HepG2 (cell line): ENCODE measurements around the gene FAM174C. TPM values are rescaled to one million over a fixed set of nuclear protein-coding genes. Genes with fewer than 3 reads are reported as not detected.
A peak's percentile ranks its signal among the peaks of the same experiment; 100 is the strongest.

Experiments used
- ATAC-seq: fragments of 200-7000 bp; cut with Tn5 transposase; 3 replicates; pipeline ENCODE4 v1.9.1; 2020; ENCODE audit warnings: mild to moderate bottlenecking, moderate library complexity
- BruUV-seq: library from RNA; stranded (reverse); fragments of 400-500 nt; replicated peaks from 2 replicates; lab custom pipeline; 2021; lab: Mats Ljungman, UMichigan
- CTCF ChIA-PET: fragments of 300-600 bp; formaldehyde crosslinking; extraction: SDS; loops from one replicate; lab custom pipeline; 2021; ENCODE audit warnings: low total read pairs, inconsistent platforms, low intra/inter-chr PET ratio; lab: Yijun Ruan, JAX
- POLR2A ChIA-PET: fragments of 350-600 bp; sonication (Branson Sonifier 250); formaldehyde crosslinking; loops from one replicate; lab custom pipeline; 2020; ENCODE audit warnings: antibody characterized with exemption, inconsistent platforms; lab: Yijun Ruan, JAX
- DNase-seq: peaks from one replicate; pipeline ENCODE4 v3.0.0-alpha.2; 2015; ENCODE audit warnings: low spot score
- FAIRE-seq: peaks from 3 replicates; lab custom pipeline; 2011; peaks lifted over from hg19 to GRCh38; lab: Jason Lieb, UNC
- H2AFZ ChIP-seq: one replicate; pipeline ENCODE4 v1.6.1; 2011; ENCODE audit warnings: low read length, inconsistent platforms
- H3K27ac ChIP-seq: fragments of 300-600 bp; 3 replicates; pipeline ENCODE4 v1.8.0; 2011; ENCODE audit warnings: mixed run types, mild to moderate bottlenecking, mixed read lengths, low read length, inconsistent platforms; ENCODE audit not compliant: insufficient read depth; ENCODE audit errors: extremely low read length
- H3K27me3 ChIP-seq, 2 experiments: fragments of 200-600 bp in 1 of 2; 2 replicates in 1 of 2; 3 replicates in 1 of 2; pipeline versions ENCODE4 v1.6.0 to v1.8.0; 2011; ENCODE audit warnings: low read length in 2 of 2, mild to moderate bottlenecking in 2 of 2, moderate library complexity in 2 of 2, inconsistent platforms in 1 of 2; ENCODE audit not compliant: insufficient read depth in 2 of 2, control insufficient read depth in 1 of 2
- H3K36me3 ChIP-seq, 2 experiments: fragments of 200-600 bp in 1 of 2; replicated peaks in 1 of 2; 2 replicates in 1 of 2; 3 replicates in 1 of 2; pipeline versions ENCODE4 v1.5.1 to v1.8.0; 2011; ENCODE audit warnings: low read length in 2 of 2, inconsistent platforms in 1 of 2; ENCODE audit not compliant: insufficient read depth in 2 of 2, control insufficient read depth in 1 of 2
- H3K4me1 ChIP-seq: 2 replicates; pipeline ENCODE4 v1.5.1; 2012; ENCODE audit warnings: low read length, inconsistent platforms; ENCODE audit not compliant: insufficient read depth
- H3K4me2 ChIP-seq: 2 replicates; pipeline ENCODE4 v1.6.0; 2011; ENCODE audit warnings: low read depth, low read length, inconsistent platforms
- H3K4me3 ChIP-seq, 3 experiments: fragments of 200-600 bp in 1 of 3; sonication (generic), shearing (Covaris generic) in 1 of 3; replicated peaks in 1 of 3; 2 replicates each; pipeline ENCODE4 v1.5.1; 2011 to 2016; ENCODE audit warnings: low read length in 3 of 3, inconsistent platforms in 2 of 3, low read depth in 2 of 3, mild to moderate bottlenecking in 2 of 3, control low read depth in 1 of 3, mixed read lengths in 1 of 3; ENCODE audit not compliant: insufficient read depth in 1 of 3
- H3K79me2 ChIP-seq: one replicate; pipeline ENCODE4 v1.6.1; 2011; ENCODE audit warnings: low read length, inconsistent platforms; ENCODE audit not compliant: insufficient read depth
- H3K9ac ChIP-seq: 2 replicates; pipeline ENCODE4 v1.6.0; 2011; ENCODE audit warnings: mild to moderate bottlenecking, low read depth, low read length, inconsistent platforms; ENCODE audit not compliant: insufficient read depth
- H3K9me3 ChIP-seq: 2 replicates; pipeline ENCODE4 v1.5.1; 2012; ENCODE audit warnings: mild to moderate bottlenecking, low read length
- H4K20me1 ChIP-seq: 2 replicates; pipeline ENCODE4 v1.6.0; 2011; ENCODE audit warnings: inconsistent platforms, mild to moderate bottlenecking, low read length, moderate library complexity; ENCODE audit not compliant: insufficient read depth
- ETV6 ChIP-seq: sonication (generic); formaldehyde crosslinking; conservative IDR thresholded peaks from 2 replicates; pipeline ENCODE4 v1.4.0; 2020; ENCODE audit warnings: missing genetic modification reagents
- HNF4A ChIP-seq: sonication (generic); formaldehyde crosslinking; IDR thresholded peaks from 2 replicates; pipeline ENCODE4 v1.4.0; 2020; ENCODE audit warnings: missing genetic modification reagents
- HOXA3 ChIP-seq: sonication (generic); formaldehyde crosslinking; IDR thresholded peaks from 2 replicates; pipeline ENCODE4 v1.5.0; 2020; ENCODE audit warnings: missing genetic modification reagents
- MAZ ChIP-seq, 2 experiments: sonication (generic) in 1 of 2; formaldehyde crosslinking in 1 of 2; IDR thresholded peaks; 2 replicates each; pipeline versions ENCODE4 v1.5.0 to v1.6.1; 2012 to 2020; ENCODE audit warnings: low read depth in 2 of 2, mild to moderate bottlenecking in 2 of 2, borderline replicate concordance in 1 of 2, improper control_type of control experiment in 1 of 2, low read length in 1 of 2, missing genetic modification reagents in 1 of 2, moderate library complexity in 1 of 2
- MTF2 ChIP-seq: sonication (generic); formaldehyde crosslinking; IDR thresholded peaks from 2 replicates; pipeline ENCODE4 v1.5.0; 2020; ENCODE audit warnings: missing genetic modification reagents, borderline replicate concordance
- NFKBIZ ChIP-seq: IDR thresholded peaks from 2 replicates; pipeline ENCODE4 v1.6.1; 2018; ENCODE audit warnings: missing genetic modification reagents, missing compliant biosample characterization
- SOX6 ChIP-seq, 2 experiments: fragments of 450-650 bp in 1 of 2; sonication (generic) in 1 of 2; formaldehyde crosslinking in 1 of 2; IDR thresholded peaks; 2 replicates each; pipeline versions ENCODE4 v1.4.0 to v1.6.1; 2017 to 2020; ENCODE audit warnings: antibody characterized with exemption in 1 of 2, mild to moderate bottlenecking in 1 of 2, missing genetic modification reagents in 1 of 2
- ZNF235 ChIP-seq: sonication (generic); formaldehyde crosslinking; IDR thresholded peaks from 2 replicates; pipeline ENCODE4 v1.8.1; 2023; ENCODE audit warnings: mild to moderate bottlenecking, missing genetic modification reagents, borderline replicate concordance
- ZNF276 ChIP-seq: sonication (generic); formaldehyde crosslinking; IDR thresholded peaks from 2 replicates; pipeline ENCODE4 v1.4.0; 2020; ENCODE audit warnings: mild to moderate bottlenecking, low read depth, missing genetic modification reagents
- ZNF501 ChIP-seq: sonication (generic); formaldehyde crosslinking; IDR thresholded peaks from 2 replicates; pipeline ENCODE4 v1.5.1; 2020; ENCODE audit warnings: mild to moderate bottlenecking, moderate library complexity, missing genetic modification reagents
- ZNF574 ChIP-seq: sonication (generic); formaldehyde crosslinking; IDR thresholded peaks from 2 replicates; pipeline ENCODE4 v1.4.0; 2020; ENCODE audit warnings: missing genetic modification reagents
- ZNF766 ChIP-seq: sonication (generic); formaldehyde crosslinking; IDR thresholded peaks from 2 replicates; pipeline ENCODE4 v1.5.0; 2020; ENCODE audit warnings: missing genetic modification reagents, borderline replicate concordance
- ZSCAN25 ChIP-seq: sonication (generic); formaldehyde crosslinking; IDR thresholded peaks from 2 replicates; pipeline ENCODE4 v1.8.0; 2022; ENCODE audit warnings: mild to moderate bottlenecking, missing genetic modification reagents
- WGBS: methylation state at CpG from one replicate; pipeline ENCODE4 v1.1.6; 2017; ENCODE audit warnings: low lambda C conversion rate; 5-methylcytosine and 5-hydroxymethylcytosine counted together
- in situ Hi-C: cut with HindIII; loops from 2 replicates; pipeline ENCODE4 v1.10.0; 2017; ENCODE audit warnings: low pct_unique_long_range_greater_than_20kb; ENCODE audit not compliant: extremely low pct_ligation_motif_present
- intact Hi-C: fragments of 100-400 bp; cut with micrococcal nuclease; formaldehyde crosslinking; loops from one replicate; pipeline ENCODE4 v1.10.0; 2022; ENCODE audit not compliant: unreplicated experiment
- polyA plus RNA-seq, 8 experiments: library from polyadenylated mRNA; depleted of rRNA in 3 of 8; stranded (reverse) in 7 of 8; unstranded in 1 of 8; fragments of >200 nt; fragmentation: Illumina TruSeq in 4 of 8; extraction: Trizol in 4 of 8; gene quantifications; 2 replicates each; pipeline versions ENCODE4 v1.2.1 to v1.2.3, GENCODE V29; 2011 to 2016; ENCODE audit warnings: low read depth in 4 of 8, missing spikeins in 1 of 8, mixed read lengths in 1 of 8; ENCODE audit not compliant: insufficient read depth in 1 of 8
- total RNA-seq, 5 experiments: library from RNA; depleted of rRNA; stranded (reverse); fragments of >200 nt; fragmentation: Illumina TruSeq; extraction: Trizol; gene quantifications; 2 replicates each; pipeline ENCODE4 v1.2.3, GENCODE V29; 2016; ENCODE audit warnings: low read depth in 1 of 5
- TF ChIP-seq, protein P1 (sequence below): sonication (generic); formaldehyde crosslinking; IDR thresholded peaks from 2 replicates; pipeline ENCODE4 v1.4.0; 2020; ENCODE audit warnings: missing genetic modification reagents

The FAM174C gene
- total and polyA plus RNA-seq, 2 of the 13 experiments (the other 11 are each of a cell fraction or from before 2014, with no cell fraction given) = 19.5 to 31.3 TPM

DNA sequence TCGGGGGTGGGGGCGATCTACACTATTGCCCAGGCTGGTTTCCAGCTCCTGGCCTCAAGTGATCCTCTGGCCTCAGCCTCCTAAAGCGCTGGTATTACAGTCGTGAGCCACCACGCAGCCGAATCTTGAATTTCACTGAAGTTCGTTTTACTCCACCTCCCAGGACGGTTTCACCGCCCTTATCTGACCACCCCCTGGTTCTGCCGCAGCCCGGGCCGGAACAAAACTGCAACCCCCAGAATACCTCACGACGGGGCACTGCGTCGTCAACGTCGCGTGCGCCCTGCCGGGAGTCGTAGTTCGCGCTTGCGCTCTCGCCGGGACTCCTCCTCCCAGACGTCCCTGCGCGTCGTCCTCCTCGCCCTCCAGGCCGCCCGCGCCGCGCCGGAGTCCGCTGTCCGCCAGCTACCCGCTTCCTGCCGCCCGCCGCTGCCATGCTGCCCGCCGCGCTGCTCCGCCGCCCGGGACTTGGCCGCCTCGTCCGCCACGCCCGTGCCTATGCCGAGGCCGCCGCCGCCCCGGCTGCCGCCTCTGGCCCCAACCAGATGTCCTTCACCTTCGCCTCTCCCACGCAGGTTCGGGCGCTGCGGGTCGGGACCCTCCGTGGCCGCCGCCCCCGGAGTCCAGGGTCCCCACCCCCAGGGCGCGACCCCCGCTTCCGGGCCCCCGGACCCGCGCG lies 33.8 kb upstream of the FAM174C start, which contains the start of gene ATP5F1D:
ATP5F1D (plus strand) TSS at position 335 of the 679 bp plus-strand sequence; CDS start at position 435, 100 bp downstream.
- H3K27me3 ChIP-seq = no peaks in the 10 kb centered on the region
- H2AFZ ChIP-seq = no peak within 1 kb of the TSS
- intact Hi-C loops = no loop called here
- peak within 1 kb of the TSS; percentile 88 for H3K9ac ChIP-seq
- under 1% methylated on average over 29 of the region's 79 CpGs for WGBS
- FAIRE-seq (peak; percentile 91), DNase-seq (peak; percentile 88), ATAC-seq (peak; percentile 26)
- BruUV-seq = no TSS peak
- H3K27ac ChIP-seq = peak within 1 kb of the TSS; percentile 96
- peak within 1 kb of the TSS; percentile 80 to 93 (median 90) for H3K4me3 ChIP-seq
- peaks cover 22% of the 10 kb centered on the region for H3K79me2 ChIP-seq
- peaks cover 67% of the 10 kb centered on the region for H3K4me1 ChIP-seq
- H3K4me2 ChIP-seq = peak within 1 kb of the TSS; percentile 81
- ChIA-PET POLR2A (interaction anchor here (0.6 to 10.1 kb wide), 8 partner anchors 9 to 570 kb away, joined by 3 to 469 read pairs (median 4); partner anchors contain the start of gene CIRBP), CTCF (interaction anchor here (2.2 kb wide), 1 partner anchor 20 kb away, joined by 17 read pairs; no protein-coding TSS in a partner anchor)
- no peaks in the 10 kb centered on the region for H4K20me1 ChIP-seq
- in situ Hi-C loops = loop anchor here (5.0 kb wide), 1 partner anchor 36 kb away; the partner anchor contains the start of gene FAM174C
- H3K9me3 ChIP-seq = no peaks in the 10 kb centered on the region
- no peaks in the 10 kb centered on the region for H3K36me3 ChIP-seq
- peak; percentile 22; the same call in 1 of the 2 replicates for TF ChIP-seq HNF4A (CRISPR knock-in tag)
- peak; percentile 36; the same call in 1 of the 2 replicates for TF ChIP-seq MAZ (IDR thresholded peaks at IDR 0.05; ENCODE audit: borderline replicate concordance, low read depth, low read length)
- TF ChIP-seq MAZ (CRISPR knock-in tag; IDR thresholded peaks at IDR 0.05; ENCODE audit: low read depth) = peak; percentile 92; the same call in 1 of the 2 replicates
- no peak for TF ChIP-seq SOX6 (IDR thresholded peaks at IDR 0.05)
- TF ChIP-seq SOX6 (CRISPR knock-in tag; IDR thresholded peaks at IDR 0.05) = peak; percentile 36; the same call in 1 of the 2 replicates
- TF ChIP-seq, protein P1, sequence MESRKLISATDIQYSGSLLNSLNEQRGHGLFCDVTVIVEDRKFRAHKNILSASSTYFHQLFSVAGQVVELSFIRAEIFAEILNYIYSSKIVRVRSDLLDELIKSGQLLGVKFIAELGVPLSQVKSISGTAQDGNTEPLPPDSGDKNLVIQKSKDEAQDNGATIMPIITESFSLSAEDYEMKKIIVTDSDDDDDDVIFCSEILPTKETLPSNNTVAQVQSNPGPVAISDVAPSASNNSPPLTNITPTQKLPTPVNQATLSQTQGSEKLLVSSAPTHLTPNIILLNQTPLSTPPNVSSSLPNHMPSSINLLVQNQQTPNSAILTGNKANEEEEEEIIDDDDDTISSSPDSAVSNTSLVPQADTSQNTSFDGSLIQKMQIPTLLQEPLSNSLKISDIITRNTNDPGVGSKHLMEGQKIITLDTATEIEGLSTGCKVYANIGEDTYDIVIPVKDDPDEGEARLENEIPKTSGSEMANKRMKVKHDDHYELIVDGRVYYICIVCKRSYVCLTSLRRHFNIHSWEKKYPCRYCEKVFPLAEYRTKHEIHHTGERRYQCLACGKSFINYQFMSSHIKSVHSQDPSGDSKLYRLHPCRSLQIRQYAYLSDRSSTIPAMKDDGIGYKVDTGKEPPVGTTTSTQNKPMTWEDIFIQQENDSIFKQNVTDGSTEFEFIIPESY (CRISPR knock-in tag) = peak; percentile 57; the same call in 1 of the 2 replicates
- TF ChIP-seq HOXA3 (CRISPR knock-in tag) = peak; percentile 88
- TF ChIP-seq ZSCAN25 (CRISPR knock-in tag) = peak; percentile 67; the same call in 1 of the 2 replicates
- TF ChIP-seq NFKBIZ (CRISPR knock-in tag) = no peak
- TF ChIP-seq ZNF276 (CRISPR knock-in tag) = no peak
- TF ChIP-seq MTF2 (CRISPR knock-in tag) = no peak
- TF ChIP-seq ZNF235 = peak; percentile 86; the same call in 1 of the 2 replicates
- peak; percentile 95 for TF ChIP-seq ZNF574 (CRISPR knock-in tag)
- peak; percentile 33; the same call in 1 of the 2 replicates for TF ChIP-seq ZNF766
- TF ChIP-seq ETV6 = 0 out of 2 replicates have a peak, but pooled peaks have one; percentile 15
- peak; percentile 57; the same call in 1 of the 2 replicates for TF ChIP-seq ZNF501
